DND-41 (cell line): ENCODE data around the gene LYSET.

Experiments used
- CTCF ChIP-seq: IDR thresholded peaks from 2 replicates; pipeline ENCODE4 v1.5.1; 2012; ENCODE audit warnings: borderline replicate concordance, low read length, moderate library complexity, mild to moderate bottlenecking; ENCODE audit not compliant: poor library complexity, severe bottlenecking; ENCODE audit errors: extremely low read depth
- EZH2 ChIP-seq: IDR thresholded peaks from 3 replicates; pipeline ENCODE4 v1.6.1; 2012; ENCODE audit warnings: borderline replicate concordance, low read depth, mild to moderate bottlenecking, moderate library complexity, low read length, inconsistent platforms; ENCODE audit not compliant: severe bottlenecking

- TF ChIP-seq CTCF (no peak), EZH2 (no peak)
Measured at GRCh38 chr14:93137864-93138263, 47.3 kb upstream of the LYSET start.
